HEK293 (cell line): ENCODE measurements around the gene CACNA2D3.

Source experiments
- CTCF ChIA-PET: fragments of 350-600 bp; formaldehyde crosslinking; extraction: SDS; loops from one replicate; lab custom pipeline; 2021; ENCODE audit warnings: antibody characterized with exemption; lab: Yijun Ruan, JAX
- POLR2A ChIA-PET: fragments of 300-600 bp; formaldehyde crosslinking; extraction: SDS; loops from one replicate; lab custom pipeline; 2020; ENCODE audit warnings: antibody characterized with exemption, inconsistent platforms; lab: Yijun Ruan, JAX
- H3K27ac ChIP-seq: fragments of 200-500 bp; sonication (Bioruptor generic); 2 replicates; pipeline ENCODE4 v1.5.1; 2014; ENCODE audit warnings: low read depth, low read length, control low read depth, inconsistent platforms; ENCODE audit errors: extremely low read depth
- H3K36me3 ChIP-seq, 2 experiments: fragments of 200-500 bp in 1 of 2; sonication (Bioruptor generic) in 1 of 2; 1 replicate in 1 of 2; 2 replicates in 1 of 2; pipeline ENCODE4 v1.5.1; 2014 to 2017; ENCODE audit warnings: inconsistent platforms in 2 of 2, low read length in 2 of 2; ENCODE audit not compliant: control insufficient read depth in 2 of 2, insufficient read depth in 1 of 2
- H3K4me1 ChIP-seq: fragments of 200-500 bp; sonication (Bioruptor generic); 2 replicates; pipeline ENCODE4 v1.5.1; 2014; ENCODE audit warnings: mild to moderate bottlenecking, low read length, inconsistent platforms; ENCODE audit not compliant: control insufficient read depth, insufficient read depth
- H3K4me3 ChIP-seq: 2 replicates; pipeline ENCODE4 v1.5.1; 2011; ENCODE audit warnings: low read depth, mild to moderate bottlenecking, control low read depth, low read length, moderate library complexity
- H3K9me3 ChIP-seq: fragments of 200-500 bp; sonication (Bioruptor generic); 2 replicates; pipeline ENCODE4 v1.5.1; 2014; ENCODE audit warnings: low read depth, low read length, inconsistent platforms; ENCODE audit not compliant: control insufficient read depth, insufficient read depth
- HOXD13 ChIP-seq: sonication (generic); formaldehyde crosslinking; IDR thresholded peaks from 2 replicates; pipeline ENCODE4 v1.8.0; 2022; ENCODE audit warnings: missing genetic modification reagents, borderline replicate concordance
- KLF1 ChIP-seq: fragments of 450-650 bp; formaldehyde crosslinking; IDR thresholded peaks from 2 replicates; pipeline ENCODE4 v1.5.1; 2016; ENCODE audit warnings: missing biosample characterization, missing genetic modification characterization
- KLF16 ChIP-seq: fragments of 450-650 bp; formaldehyde crosslinking; IDR thresholded peaks from 2 replicates; pipeline ENCODE4 v1.5.1; 2017; ENCODE audit warnings: missing biosample characterization, missing genetic modification characterization
- MEIS1 ChIP-seq: sonication (generic); formaldehyde crosslinking; IDR thresholded peaks from 2 replicates; pipeline ENCODE4 v1.8.1; 2022; ENCODE audit warnings: missing genetic modification reagents, mild to moderate bottlenecking, borderline replicate concordance
- MYNN ChIP-seq: fragments of 450-650 bp; formaldehyde crosslinking; IDR thresholded peaks from 2 replicates; pipeline ENCODE4 v1.5.1; 2016; ENCODE audit warnings: missing biosample characterization, missing genetic modification characterization, borderline replicate concordance
- REPIN1 ChIP-seq: fragments of 450-650 bp; formaldehyde crosslinking; IDR thresholded peaks from 2 replicates; pipeline ENCODE4 v1.5.1; 2017; ENCODE audit warnings: missing biosample characterization, missing genetic modification characterization, low read depth
- SP7 ChIP-seq: fragments of 450-650 bp; formaldehyde crosslinking; IDR thresholded peaks from 2 replicates; pipeline ENCODE4 v1.5.1; 2016; ENCODE audit warnings: missing biosample characterization, missing genetic modification characterization
- ZFP69B ChIP-seq: fragments of 450-650 bp; formaldehyde crosslinking; IDR thresholded peaks from 2 replicates; pipeline ENCODE4 v1.5.1; 2016; ENCODE audit warnings: missing biosample characterization, missing genetic modification characterization
- ZNF140 ChIP-seq: fragments of 450-650 bp; formaldehyde crosslinking; IDR thresholded peaks from 2 replicates; pipeline ENCODE4 v1.5.1; 2016; ENCODE audit warnings: missing biosample characterization, missing genetic modification characterization
- ZNF146 ChIP-seq: fragments of 450-650 bp; formaldehyde crosslinking; IDR thresholded peaks from 2 replicates; pipeline ENCODE4 v1.5.1; 2016; ENCODE audit warnings: missing biosample characterization, missing genetic modification characterization
- ZNF202 ChIP-seq: fragments of 450-650 bp; formaldehyde crosslinking; IDR thresholded peaks from 2 replicates; pipeline ENCODE4 v1.5.1; 2016; ENCODE audit warnings: missing biosample characterization, missing genetic modification characterization, borderline replicate concordance
- ZNF211 ChIP-seq: fragments of 450-650 bp; formaldehyde crosslinking; IDR thresholded peaks from 2 replicates; pipeline ENCODE4 v1.5.1; 2016; ENCODE audit warnings: low read depth, missing biosample characterization, missing genetic modification characterization
- ZNF248 ChIP-seq: fragments of 450-650 bp; formaldehyde crosslinking; IDR thresholded peaks from 2 replicates; pipeline ENCODE4 v1.5.1; 2017; ENCODE audit warnings: missing biosample characterization, missing genetic modification characterization
- ZNF311 ChIP-seq: fragments of 450-650 bp; formaldehyde crosslinking; IDR thresholded peaks from 2 replicates; pipeline ENCODE4 v1.5.1; 2017; ENCODE audit warnings: missing biosample characterization, missing genetic modification characterization, borderline replicate concordance
- ZNF423 ChIP-seq: fragments of 450-650 bp; formaldehyde crosslinking; IDR thresholded peaks from 2 replicates; pipeline ENCODE4 v1.5.1; 2016; ENCODE audit warnings: missing biosample characterization, missing genetic modification characterization
- ZNF548 ChIP-seq: fragments of 450-650 bp; formaldehyde crosslinking; IDR thresholded peaks from 2 replicates; pipeline ENCODE4 v1.5.1; 2016; ENCODE audit warnings: missing biosample characterization, missing genetic modification characterization
- ZNF558 ChIP-seq: fragments of 450-650 bp; formaldehyde crosslinking; IDR thresholded peaks from 2 replicates; pipeline ENCODE4 v1.5.1; 2016; ENCODE audit warnings: missing biosample characterization, missing genetic modification characterization
- ZNF610 ChIP-seq: fragments of 450-650 bp; formaldehyde crosslinking; IDR thresholded peaks from 2 replicates; pipeline ENCODE4 v1.5.1; 2016; ENCODE audit warnings: missing biosample characterization, missing genetic modification characterization, borderline replicate concordance
- ZNF623 ChIP-seq: fragments of 450-650 bp; formaldehyde crosslinking; IDR thresholded peaks from 2 replicates; pipeline ENCODE4 v1.5.1; 2016; ENCODE audit warnings: missing biosample characterization, missing genetic modification characterization
- ZSCAN16 ChIP-seq: fragments of 450-650 bp; formaldehyde crosslinking; IDR thresholded peaks from 2 replicates; pipeline ENCODE4 v1.5.1; 2016; ENCODE audit warnings: missing biosample characterization, missing genetic modification characterization
- ZSCAN30 ChIP-seq: fragments of 450-650 bp; IDR thresholded peaks from 2 replicates; pipeline ENCODE4 v1.5.1; 2018; ENCODE audit warnings: missing biosample characterization, mild to moderate bottlenecking, missing genetic modification characterization, moderate library complexity
- TF ChIP-seq, protein P1 (sequence below): fragments of 450-650 bp; formaldehyde crosslinking; IDR thresholded peaks from 2 replicates; pipeline ENCODE4 v1.5.1; 2016; ENCODE audit warnings: missing biosample characterization, missing genetic modification characterization, borderline replicate concordance
- TF ChIP-seq, protein P2 (sequence below): fragments of 450-650 bp; formaldehyde crosslinking; IDR thresholded peaks from 2 replicates; pipeline ENCODE4 v1.5.1; 2016; ENCODE audit warnings: missing biosample characterization, missing genetic modification characterization
- TF ChIP-seq, protein P3 (sequence below): fragments of 450-650 bp; formaldehyde crosslinking; IDR thresholded peaks from 2 replicates; pipeline ENCODE4 v1.5.1; 2016; ENCODE audit warnings: missing biosample characterization, missing genetic modification characterization
- TF ChIP-seq, protein P4 (sequence below): fragments of 450-650 bp; formaldehyde crosslinking; IDR thresholded peaks from 2 replicates; pipeline ENCODE4 v1.5.1; 2017; ENCODE audit warnings: missing biosample characterization, missing genetic modification characterization

CACNA2D3 gene

DNA sequence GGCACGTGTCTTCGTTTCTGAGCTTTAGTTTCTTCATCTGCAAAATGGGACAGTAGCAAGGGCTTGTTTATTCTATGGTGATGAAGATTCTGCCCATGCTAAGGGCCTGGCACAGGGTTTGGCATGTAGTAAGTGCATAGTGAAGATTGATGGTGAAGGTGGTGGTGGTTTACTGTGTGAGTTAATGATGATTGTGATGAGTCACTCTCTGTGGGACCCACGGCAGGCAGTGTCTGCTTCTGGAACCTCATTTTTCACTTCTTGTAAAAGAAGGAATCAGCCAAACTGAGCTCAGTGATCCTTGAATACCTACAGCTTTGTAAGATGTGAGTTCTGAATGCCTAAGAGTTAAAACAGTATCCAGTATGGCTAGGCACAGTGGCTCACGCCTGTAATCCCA, 891.7 kb downstream of the CACNA2D3 start:
- Histone ChIP-seq H3K36me3 (no peaks in the 10 kb centered on the region), H3K4me3 (no peak overlapping the region), H3K27ac (no peak overlapping the region)
- CTCF ChIA-PET = interaction anchor here (1.8 kb wide), 1 partner anchor 15 kb away, joined by 4 read pairs; no protein-coding TSS in a partner anchor
- TF ChIP-seq ZFP69B (tag by site-specific recombination) (peak; percentile 64; the same call in 1 of the 2 replicates), ZNF423 (tag by site-specific recombination) (no peak), ZNF140 (no peak), ZNF311 (no peak), KLF1 (tag by site-specific recombination) (no peak), ZNF623 (tag by site-specific recombination) (no peak)
- TF ChIP-seq, protein P1, sequence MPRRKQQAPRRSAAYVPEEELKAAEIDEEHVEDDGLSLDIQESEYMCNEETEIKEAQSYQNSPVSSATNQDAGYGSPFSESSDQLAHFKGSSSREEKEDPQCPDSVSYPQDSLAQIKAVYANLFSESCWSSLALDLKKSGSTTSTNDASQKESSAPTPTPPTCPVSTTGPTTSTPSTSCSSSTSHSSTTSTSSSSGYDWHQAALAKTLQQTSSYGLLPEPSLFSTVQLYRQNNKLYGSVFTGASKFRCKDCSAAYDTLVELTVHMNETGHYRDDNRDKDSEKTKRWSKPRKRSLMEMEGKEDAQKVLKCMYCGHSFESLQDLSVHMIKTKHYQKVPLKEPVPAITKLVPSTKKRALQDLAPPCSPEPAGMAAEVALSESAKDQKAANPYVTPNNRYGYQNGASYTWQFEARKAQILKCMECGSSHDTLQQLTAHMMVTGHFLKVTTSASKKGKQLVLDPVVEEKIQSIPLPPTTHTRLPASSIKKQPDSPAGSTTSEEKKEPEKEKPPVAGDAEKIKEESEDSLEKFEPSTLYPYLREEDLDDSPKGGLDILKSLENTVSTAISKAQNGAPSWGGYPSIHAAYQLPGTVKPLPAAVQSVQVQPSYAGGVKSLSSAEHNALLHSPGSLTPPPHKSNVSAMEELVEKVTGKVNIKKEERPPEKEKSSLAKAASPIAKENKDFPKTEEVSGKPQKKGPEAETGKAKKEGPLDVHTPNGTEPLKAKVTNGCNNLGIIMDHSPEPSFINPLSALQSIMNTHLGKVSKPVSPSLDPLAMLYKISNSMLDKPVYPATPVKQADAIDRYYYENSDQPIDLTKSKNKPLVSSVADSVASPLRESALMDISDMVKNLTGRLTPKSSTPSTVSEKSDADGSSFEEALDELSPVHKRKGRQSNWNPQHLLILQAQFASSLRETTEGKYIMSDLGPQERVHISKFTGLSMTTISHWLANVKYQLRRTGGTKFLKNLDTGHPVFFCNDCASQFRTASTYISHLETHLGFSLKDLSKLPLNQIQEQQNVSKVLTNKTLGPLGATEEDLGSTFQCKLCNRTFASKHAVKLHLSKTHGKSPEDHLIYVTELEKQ (tag by site-specific recombination) = no peak
- TF ChIP-seq, protein P2, sequence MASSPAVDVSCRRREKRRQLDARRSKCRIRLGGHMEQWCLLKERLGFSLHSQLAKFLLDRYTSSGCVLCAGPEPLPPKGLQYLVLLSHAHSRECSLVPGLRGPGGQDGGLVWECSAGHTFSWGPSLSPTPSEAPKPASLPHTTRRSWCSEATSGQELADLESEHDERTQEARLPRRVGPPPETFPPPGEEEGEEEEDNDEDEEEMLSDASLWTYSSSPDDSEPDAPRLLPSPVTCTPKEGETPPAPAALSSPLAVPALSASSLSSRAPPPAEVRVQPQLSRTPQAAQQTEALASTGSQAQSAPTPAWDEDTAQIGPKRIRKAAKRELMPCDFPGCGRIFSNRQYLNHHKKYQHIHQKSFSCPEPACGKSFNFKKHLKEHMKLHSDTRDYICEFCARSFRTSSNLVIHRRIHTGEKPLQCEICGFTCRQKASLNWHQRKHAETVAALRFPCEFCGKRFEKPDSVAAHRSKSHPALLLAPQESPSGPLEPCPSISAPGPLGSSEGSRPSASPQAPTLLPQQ (tag by site-specific recombination) = peak; percentile 77
- TF ChIP-seq, all 188 proteins: peak for 2
- H3K9me3 ChIP-seq = no peaks in the 10 kb centered on the region
- POLR2A ChIA-PET = no interaction called here
- H3K4me1 ChIP-seq = no peaks in the 10 kb centered on the region

DNA sequence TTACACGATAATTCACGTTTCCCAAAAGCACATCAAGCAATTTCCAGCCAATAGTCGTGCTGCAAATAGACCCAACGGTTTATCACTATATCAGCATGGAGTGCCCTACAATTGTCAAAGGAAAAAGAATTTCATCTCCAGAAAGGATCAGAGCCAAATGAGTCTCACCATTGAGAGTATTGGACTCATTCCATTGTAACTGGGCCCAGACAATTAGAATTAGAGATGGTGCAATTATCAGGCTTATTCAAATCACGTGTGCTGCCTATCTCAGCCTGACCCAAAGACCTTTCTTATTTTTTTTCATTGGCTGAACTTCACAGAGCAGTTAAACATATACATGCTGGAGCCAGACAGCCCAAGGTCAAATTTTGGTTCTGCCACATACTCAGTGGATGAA, 892.6 kb downstream of the CACNA2D3 start:
- CTCF ChIA-PET = no interaction called here
- H3K27ac ChIP-seq = no peak overlapping the region
- H3K4me3 ChIP-seq = no peak overlapping the region
- no peaks in the 10 kb centered on the region for H3K36me3 ChIP-seq
- TF ChIP-seq ZNF202 (no peak), ZSCAN30 (tag by site-specific recombination) (no peak), ZSCAN16 (tag by site-specific recombination) (no peak), HOXD13 (CRISPR knock-in tag) (no peak), KLF16 (tag by site-specific recombination) (no peak)
- TF ChIP-seq, protein P3, sequence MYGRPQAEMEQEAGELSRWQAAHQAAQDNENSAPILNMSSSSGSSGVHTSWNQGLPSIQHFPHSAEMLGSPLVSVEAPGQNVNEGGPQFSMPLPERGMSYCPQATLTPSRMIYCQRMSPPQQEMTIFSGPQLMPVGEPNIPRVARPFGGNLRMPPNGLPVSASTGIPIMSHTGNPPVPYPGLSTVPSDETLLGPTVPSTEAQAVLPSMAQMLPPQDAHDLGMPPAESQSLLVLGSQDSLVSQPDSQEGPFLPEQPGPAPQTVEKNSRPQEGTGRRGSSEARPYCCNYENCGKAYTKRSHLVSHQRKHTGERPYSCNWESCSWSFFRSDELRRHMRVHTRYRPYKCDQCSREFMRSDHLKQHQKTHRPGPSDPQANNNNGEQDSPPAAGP (tag by site-specific recombination) = no peak
- TF ChIP-seq, protein P4, sequence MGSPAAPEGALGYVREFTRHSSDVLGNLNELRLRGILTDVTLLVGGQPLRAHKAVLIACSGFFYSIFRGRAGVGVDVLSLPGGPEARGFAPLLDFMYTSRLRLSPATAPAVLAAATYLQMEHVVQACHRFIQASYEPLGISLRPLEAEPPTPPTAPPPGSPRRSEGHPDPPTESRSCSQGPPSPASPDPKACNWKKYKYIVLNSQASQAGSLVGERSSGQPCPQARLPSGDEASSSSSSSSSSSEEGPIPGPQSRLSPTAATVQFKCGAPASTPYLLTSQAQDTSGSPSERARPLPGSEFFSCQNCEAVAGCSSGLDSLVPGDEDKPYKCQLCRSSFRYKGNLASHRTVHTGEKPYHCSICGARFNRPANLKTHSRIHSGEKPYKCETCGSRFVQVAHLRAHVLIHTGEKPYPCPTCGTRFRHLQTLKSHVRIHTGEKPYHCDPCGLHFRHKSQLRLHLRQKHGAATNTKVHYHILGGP (tag by site-specific recombination) = no peak
- H3K9me3 ChIP-seq = no peaks in the 10 kb centered on the region
- POLR2A ChIA-PET = no interaction called here
- H3K4me1 ChIP-seq = no peaks in the 10 kb centered on the region

DNA sequence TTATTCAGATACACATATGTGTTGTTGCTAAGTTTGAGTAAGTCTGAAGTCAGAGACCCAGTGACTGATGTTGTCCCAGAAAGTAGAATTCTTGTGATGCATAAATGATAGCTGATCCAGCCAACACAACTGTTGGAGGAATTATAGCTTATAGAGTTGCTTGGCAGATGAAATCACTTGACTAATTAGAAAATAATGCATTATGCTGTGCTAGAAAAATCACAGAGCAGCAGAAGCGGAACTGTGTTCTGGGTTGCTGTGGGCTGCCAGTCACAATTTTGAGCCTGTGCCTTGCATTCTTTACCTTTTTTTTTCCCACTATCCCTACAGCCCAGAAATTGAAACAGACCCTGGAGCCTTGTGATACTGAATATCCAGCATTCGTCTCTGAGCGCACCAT, 895.5 kb downstream of the CACNA2D3 start:
- Histone ChIP-seq H3K4me1 (no peaks in the 10 kb centered on the region), H3K9me3 (no peaks in the 10 kb centered on the region), H3K36me3 (no peaks in the 10 kb centered on the region), H3K27ac (no peak overlapping the region), H3K4me3 (no peak overlapping the region)
- ChIA-PET CTCF (interaction anchor here (0.7 kb wide), 1 partner anchor 205 kb away, joined by 3 read pairs; no protein-coding TSS in a partner anchor), POLR2A (no interaction called here)
- no peak for TF ChIP-seq SP7 (tag by site-specific recombination)
- TF ChIP-seq ZNF610 = no peak
- no peak for TF ChIP-seq ZNF558
- no peak for TF ChIP-seq ZNF248 (tag by site-specific recombination)
- TF ChIP-seq ZNF146 (tag by site-specific recombination) = no peak
- TF ChIP-seq ZNF548 = no peak
- no peak for TF ChIP-seq REPIN1 (tag by site-specific recombination)
- no peak for TF ChIP-seq MYNN
- no peak for TF ChIP-seq ZNF211
- no peak for TF ChIP-seq MEIS1 (CRISPR knock-in tag)
